Keratinocyte (primary cell): ENCODE results near the gene PPIL4. TPM values are rescaled to one million over a fixed set of nuclear protein-coding genes. Genes with fewer than 3 reads are reported as not detected.

ENCODE experiments used
- DNase-seq: peaks from one replicate; pipeline ENCODE4 v3.0.0-alpha.2; 2011; ENCODE audit warnings: low read depth, missing footprints, low spot score
- FAIRE-seq: peaks from 2 replicates; lab custom pipeline; 2011; peaks lifted over from hg19 to GRCh38; lab: Jason Lieb, UNC
- H2AFZ ChIP-seq: 2 replicates; pipeline ENCODE4 v1.6.0; 2012; ENCODE audit warnings: low read length, control low read depth, inconsistent platforms; ENCODE audit not compliant: control insufficient read depth
- H3K27ac ChIP-seq: 2 replicates; pipeline ENCODE4 v1.5.1; 2011; ENCODE audit warnings: low read length; ENCODE audit not compliant: control insufficient read depth, insufficient read depth
- H3K27me3 ChIP-seq: 3 replicates; pipeline ENCODE4 v1.6.0; 2011; ENCODE audit warnings: low read length; ENCODE audit not compliant: control insufficient read depth, insufficient read depth; ENCODE audit errors: extremely low read depth
- H3K36me3 ChIP-seq, 2 experiments: 2 replicates in 1 of 2; 3 replicates in 1 of 2; pipeline ENCODE4 v1.5.1; 2011; ENCODE audit warnings: low read length in 2 of 2, mild to moderate bottlenecking in 1 of 2; ENCODE audit not compliant: control insufficient read depth in 2 of 2, insufficient read depth in 2 of 2; ENCODE audit errors: extremely low read depth in 1 of 2
- H3K4me1 ChIP-seq: 3 replicates; pipeline ENCODE4 v1.5.1; 2011; ENCODE audit warnings: low read length; ENCODE audit not compliant: control insufficient read depth, insufficient read depth; ENCODE audit errors: extremely low read depth
- H3K4me2 ChIP-seq: 3 replicates; pipeline ENCODE4 v1.6.0; 2011; ENCODE audit warnings: low read depth, low read length; ENCODE audit not compliant: control insufficient read depth, insufficient read depth; ENCODE audit errors: extremely low read depth
- H3K4me3 ChIP-seq, 3 experiments: fragments of 200-600 bp in 1 of 3; sonication (generic) in 1 of 3; 2 replicates in 2 of 3; 3 replicates in 1 of 3; pipeline ENCODE4 v1.5.1; 2011 to 2016; ENCODE audit warnings: low read length in 3 of 3, mild to moderate bottlenecking in 3 of 3, control low read depth in 2 of 3, inconsistent platforms in 1 of 3, low read depth in 1 of 3, mixed read lengths in 1 of 3, mixed run types in 1 of 3, moderate library complexity in 1 of 3; ENCODE audit not compliant: control insufficient read depth in 2 of 3, insufficient read depth in 2 of 3; ENCODE audit errors: extremely low read depth in 1 of 3
- H3K79me2 ChIP-seq: 2 replicates; pipeline ENCODE4 v1.6.0; 2012; ENCODE audit warnings: low read length; ENCODE audit not compliant: control insufficient read depth, insufficient read depth
- H3K9ac ChIP-seq: 3 replicates; pipeline ENCODE4 v1.6.0; 2011; ENCODE audit warnings: low read length; ENCODE audit not compliant: control insufficient read depth, insufficient read depth; ENCODE audit errors: extremely low read depth
- H3K9me1 ChIP-seq: 3 replicates; pipeline ENCODE4 v1.6.0; 2011; ENCODE audit warnings: low read length; ENCODE audit not compliant: control insufficient read depth, insufficient read depth; ENCODE audit errors: extremely low read depth
- H3K9me3 ChIP-seq: 2 replicates; pipeline ENCODE4 v1.5.1; 2012; ENCODE audit warnings: low read depth, low read length; ENCODE audit not compliant: control insufficient read depth
- H4K20me1 ChIP-seq: 3 replicates; pipeline ENCODE4 v1.6.0; 2011; ENCODE audit warnings: low read length; ENCODE audit not compliant: control insufficient read depth, insufficient read depth; ENCODE audit errors: extremely low read depth
- EZH2 ChIP-seq: IDR thresholded peaks from one replicate; pipeline ENCODE4 v1.6.1; 2012; ENCODE audit warnings: inconsistent platforms, mild to moderate bottlenecking, low read length, moderate library complexity
- dilution Hi-C: fragments of 300-500 bp; cut with MboI; formaldehyde crosslinking; loops from one replicate; pipeline ENCODE4 v1.7.0; 2020; ENCODE audit warnings: low sequenced_read_pairs; ENCODE audit not compliant: extremely low pct_ligation_motif_present
- polyA plus RNA-seq, 5 experiments: library from polyadenylated mRNA; depleted of rRNA in 3 of 5; stranded (reverse) in 3 of 5; stranded (forward) in 1 of 5; unstranded in 1 of 5; fragments of >200 nt; gene quantifications; 1 replicate in 1 of 5; 2 replicates in 3 of 5; 3 replicates in 1 of 5; pipeline versions ENCODE4 v1.2.1 to v1.2.3, GENCODE V29; 2011 to 2012; ENCODE audit warnings: missing spikeins in 2 of 5, low read depth in 1 of 5, low replicate concordance in 1 of 5
- TF ChIP-seq, protein P1 (sequence below), 3 experiments: IDR thresholded peaks in 1 of 3; conservative IDR thresholded peaks in 1 of 3; optimal IDR thresholded peaks in 1 of 3; 2 replicates in 2 of 3; 3 replicates in 1 of 3; pipeline versions ENCODE3 to v1.5.1; 2011; ENCODE audit warnings: low read length in 3 of 3, mild to moderate bottlenecking in 3 of 3, moderate library complexity in 2 of 3, control low read depth in 1 of 3, inconsistent platforms in 1 of 3; ENCODE audit not compliant: insufficient read depth in 2 of 3; ENCODE audit errors: extremely low read depth in 1 of 3

PPIL4 gene
- polyA plus RNA-seq, 1 donor (not counting 4 experiments of a cell fraction or from before 2014, with no cell fraction given): 14.0 TPM

- no peaks in the 10 kb centered on the region for H3K36me3 ChIP-seq
- DNase-seq: no peak
- dilution Hi-C loops: no loop called here
- H3K27me3 ChIP-seq: no peaks in the 10 kb centered on the region
- H3K4me3 ChIP-seq: no peak overlapping the region
- peaks cover 6% of the 10 kb centered on the region for H3K4me1 ChIP-seq
- H4K20me1 ChIP-seq: no peaks in the 10 kb centered on the region
- no peak overlapping the region for H3K4me2 ChIP-seq
- H3K9me3 ChIP-seq: no peaks in the 10 kb centered on the region
- no peak overlapping the region for H3K27ac ChIP-seq
- H3K9ac ChIP-seq: no peak overlapping the region
- no peak overlapping the region for H2AFZ ChIP-seq
- TF ChIP-seq, protein P1, sequence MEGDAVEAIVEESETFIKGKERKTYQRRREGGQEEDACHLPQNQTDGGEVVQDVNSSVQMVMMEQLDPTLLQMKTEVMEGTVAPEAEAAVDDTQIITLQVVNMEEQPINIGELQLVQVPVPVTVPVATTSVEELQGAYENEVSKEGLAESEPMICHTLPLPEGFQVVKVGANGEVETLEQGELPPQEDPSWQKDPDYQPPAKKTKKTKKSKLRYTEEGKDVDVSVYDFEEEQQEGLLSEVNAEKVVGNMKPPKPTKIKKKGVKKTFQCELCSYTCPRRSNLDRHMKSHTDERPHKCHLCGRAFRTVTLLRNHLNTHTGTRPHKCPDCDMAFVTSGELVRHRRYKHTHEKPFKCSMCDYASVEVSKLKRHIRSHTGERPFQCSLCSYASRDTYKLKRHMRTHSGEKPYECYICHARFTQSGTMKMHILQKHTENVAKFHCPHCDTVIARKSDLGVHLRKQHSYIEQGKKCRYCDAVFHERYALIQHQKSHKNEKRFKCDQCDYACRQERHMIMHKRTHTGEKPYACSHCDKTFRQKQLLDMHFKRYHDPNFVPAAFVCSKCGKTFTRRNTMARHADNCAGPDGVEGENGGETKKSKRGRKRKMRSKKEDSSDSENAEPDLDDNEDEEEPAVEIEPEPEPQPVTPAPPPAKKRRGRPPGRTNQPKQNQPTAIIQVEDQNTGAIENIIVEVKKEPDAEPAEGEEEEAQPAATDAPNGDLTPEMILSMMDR (optimal IDR thresholded peaks at IDR 0.05 in 1 of 3, IDR thresholded peaks at IDR 0.05 in 1 of 3, conservative IDR thresholded peaks at IDR 0.05 in 1 of 3; ENCODE audit: extremely low read depth in 1 of 3, insufficient read depth in 2 of 3, low read length in 3 of 3): no peak
- no peak for TF ChIP-seq EZH2
- no peaks in the 10 kb centered on the region for H3K79me2 ChIP-seq
- no peaks in the 10 kb centered on the region for H3K9me1 ChIP-seq
- FAIRE-seq: no peak
These were observed 61.8 kb downstream of the PPIL4 start for GRCh38 chr6:149483849-149484655.

DNA sequence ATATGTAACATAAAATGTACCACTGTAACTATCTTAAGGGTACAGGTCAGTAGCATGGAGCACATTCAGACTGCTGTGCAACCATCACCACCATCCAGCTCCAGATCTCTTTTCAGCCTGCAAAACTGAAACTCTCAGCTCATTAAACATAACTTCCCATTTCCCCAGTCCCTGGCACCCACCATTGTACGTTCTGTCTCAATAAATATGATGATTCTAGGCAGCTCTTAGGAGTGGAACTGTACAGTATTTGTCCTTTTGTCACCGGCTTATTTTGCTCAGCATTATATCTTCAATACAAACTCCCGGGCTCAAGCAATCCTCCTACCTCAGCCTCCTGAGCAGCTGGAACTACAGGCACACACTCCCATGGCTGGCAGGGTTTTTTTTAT is 62.5 kb downstream of the PPIL4 start:
- Histone ChIP-seq H3K4me1 (peaks cover 9% of the 10 kb centered on the region), H4K20me1 (no peaks in the 10 kb centered on the region), H3K4me3 (no peak overlapping the region), H3K9me1 (no peaks in the 10 kb centered on the region), H3K36me3 (no peaks in the 10 kb centered on the region), H3K27ac (no peak overlapping the region), H3K9ac (no peak overlapping the region), H3K27me3 (no peaks in the 10 kb centered on the region), H3K4me2 (no peak overlapping the region), H2AFZ (no peak overlapping the region), H3K79me2 (no peaks in the 10 kb centered on the region), H3K9me3 (no peaks in the 10 kb centered on the region)
- FAIRE-seq: no peak
- dilution Hi-C loops: no loop called here
- TF ChIP-seq, protein P1 (optimal IDR thresholded peaks at IDR 0.05 in 1 of 3, IDR thresholded peaks at IDR 0.05 in 1 of 3, conservative IDR thresholded peaks at IDR 0.05 in 1 of 3; ENCODE audit: extremely low read depth in 1 of 3, insufficient read depth in 2 of 3, low read length in 3 of 3): no peak
- TF ChIP-seq EZH2: no peak
- no peak for DNase-seq
